Muscle of leg (tissue), 11 donors: ENCODE data around the gene HBG2. TPM values are rescaled to one million over a fixed set of nuclear protein-coding genes. Genes with fewer than 3 reads are reported as not detected.

Experiments
- DNase-seq: peaks from one replicate; pipeline ENCODE4 v3.0.0; 2013
- H3K27ac ChIP-seq: one replicate; pipeline ENCODE4 v1.5.1; 2013; ENCODE audit warnings: mild to moderate bottlenecking, low read length, control low read depth
- H3K27me3 ChIP-seq: one replicate; pipeline ENCODE4 v1.6.1; 2013; ENCODE audit warnings: low read length; ENCODE audit not compliant: control insufficient read depth, insufficient read depth
- H3K36me3 ChIP-seq: one replicate; pipeline ENCODE4 v1.6.1; 2013; ENCODE audit warnings: low read length; ENCODE audit not compliant: control insufficient read depth, insufficient read depth
- H3K4me1 ChIP-seq: one replicate; pipeline ENCODE4 v1.6.1; 2013; ENCODE audit warnings: low read length; ENCODE audit not compliant: control insufficient read depth, insufficient read depth
- H3K4me3 ChIP-seq: one replicate; pipeline ENCODE4 v1.5.1; 2013; ENCODE audit warnings: low read length, control low read depth
- H3K9me3 ChIP-seq: replicated peaks from 2 replicates; pipeline ENCODE4 v1.6.1; 2013; ENCODE audit warnings: low read depth, low read length; ENCODE audit not compliant: control insufficient read depth
- WGBS: methylation state at CpG from one replicate; pipeline ENCODE4 v1.1.5; 2013; ENCODE audit warnings: missing lambda C conversion rate; ENCODE audit not compliant: insufficient coverage; 5-methylcytosine and 5-hydroxymethylcytosine counted together
- polyA plus RNA-seq, 8 donors: library from polyadenylated mRNA; unstranded; fragments of 120-200 nt; gene quantifications; one replicate each; pipeline versions ENCODE4 v1.2.1 to v1.2.3, GENCODE V29; 2013; ENCODE audit warnings: inconsistent platforms in 1 of 8, low replicate concordance in 1 of 8; ENCODE audit not compliant: insufficient read length in 8 of 8, insufficient read depth in 1 of 8
- total RNA-seq: library from RNA; stranded (reverse); fragments of 120-200 nt; gene quantifications from one replicate; pipeline ENCODE4 v1.2.4, GENCODE V29; 2013

HBG2 gene
- total and polyA plus RNA-seq, 9 donors, result 2,843 to 13,943 (median 7,757) TPM

- no peaks in the 10 kb centered on the region for H3K4me1 ChIP-seq
- 90% methylated on average over 6 of the region's 8 CpGs for whole genome bisulfite sequencing
- DNase-seq, result no peak
- H3K9me3 ChIP-seq, result no peaks in the 10 kb centered on the region
- no peak overlapping the region for H3K4me3 ChIP-seq
- H3K36me3 ChIP-seq, result no peaks in the 10 kb centered on the region
- no peak overlapping the region for H3K27ac ChIP-seq
- no peaks in the 10 kb centered on the region for H3K27me3 ChIP-seq
Measured at GRCh38 chr11:5293028-5293427, 38.4 kb upstream of the HBG2 start.

GRCh38 chr11:5291207-5291838 is 36.7 kb upstream of the HBG2 start:
- Histone ChIP-seq H3K4me3 (no peak overlapping the region), H3K4me1 (no peaks in the 10 kb centered on the region), H3K36me3 (no peaks in the 10 kb centered on the region), H3K9me3 (no peaks in the 10 kb centered on the region), H3K27ac (no peak overlapping the region), H3K27me3 (no peaks in the 10 kb centered on the region)
- no peak for DNase-seq
- WGBS, result no CpG with 5 or more reads among the region's 1 CpG

GRCh38 chr11:5290106-5290505 is 35.5 kb upstream of the HBG2 start:
- Histone ChIP-seq H3K27me3 (no peaks in the 10 kb centered on the region), H3K27ac (no peak overlapping the region), H3K4me1 (no peaks in the 10 kb centered on the region), H3K9me3 (no peaks in the 10 kb centered on the region), H3K4me3 (no peak overlapping the region), H3K36me3 (no peaks in the 10 kb centered on the region)
- DNase-seq, result no peak
- no CpG with 5 or more reads among the region's 1 CpG for WGBS

GRCh38 chr11:5289696-5290095 is 35.1 kb upstream of the HBG2 start:
- Histone ChIP-seq H3K36me3 (no peaks in the 10 kb centered on the region), H3K4me3 (no peak overlapping the region), H3K9me3 (no peaks in the 10 kb centered on the region), H3K27me3 (no peaks in the 10 kb centered on the region), H3K4me1 (no peaks in the 10 kb centered on the region), H3K27ac (no peak overlapping the region)
- no peak for DNase-seq

GRCh38 chr11:5288906-5289550 is 34.4 kb upstream of the HBG2 start:
- Histone ChIP-seq H3K36me3 (no peaks in the 10 kb centered on the region), H3K27ac (no peak overlapping the region), H3K27me3 (no peaks in the 10 kb centered on the region), H3K9me3 (no peaks in the 10 kb centered on the region), H3K4me1 (no peaks in the 10 kb centered on the region), H3K4me3 (no peak overlapping the region)
- 69% methylated on average over 5 of the region's 6 CpGs for WGBS
- no peak for DNase-seq

GRCh38 chr11:5288108-5288905 is 33.7 kb upstream of the HBG2 start:
- DNase-seq, result no peak
- Histone ChIP-seq H3K36me3 (no peaks in the 10 kb centered on the region), H3K9me3 (no peaks in the 10 kb centered on the region), H3K4me3 (no peak overlapping the region), H3K27me3 (no peaks in the 10 kb centered on the region), H3K27ac (no peak overlapping the region), H3K4me1 (no peaks in the 10 kb centered on the region)
- WGBS, result 90% methylated on average over 3 of the region's 7 CpGs

- 60% methylated on average over 1 of the region's 3 CpGs for WGBS
- no peak for DNase-seq
- no peaks in the 10 kb centered on the region for H3K36me3 ChIP-seq
Measured at GRCh38 chr11:5286901-5287300, 32.3 kb upstream of the HBG2 start.

GRCh38 chr11:5286351-5286750 is 31.8 kb upstream of the HBG2 start:
- Histone ChIP-seq H3K27me3 (no peaks in the 10 kb centered on the region), H3K36me3 (no peaks in the 10 kb centered on the region), H3K4me3 (no peak overlapping the region), H3K4me1 (no peaks in the 10 kb centered on the region), H3K9me3 (no peaks in the 10 kb centered on the region), H3K27ac (no peak overlapping the region)
- WGBS, result 20% methylated on average over 1 of the region's 1 CpG
- no peak for DNase-seq

More at GRCh38 chr11:5286901-5287300, 32.3 kb upstream of the HBG2 start:
- H3K27me3 ChIP-seq, result no peaks in the 10 kb centered on the region
- no peaks in the 10 kb centered on the region for H3K4me1 ChIP-seq
- H3K27ac ChIP-seq, result no peak overlapping the region
- no peak overlapping the region for H3K4me3 ChIP-seq
- no peaks in the 10 kb centered on the region for H3K9me3 ChIP-seq

- H3K4me3 ChIP-seq, result no peak overlapping the region
- H3K4me1 ChIP-seq, result no peaks in the 10 kb centered on the region
- H3K27me3 ChIP-seq, result no peaks in the 10 kb centered on the region
- H3K36me3 ChIP-seq, result no peaks in the 10 kb centered on the region
- no peak overlapping the region for H3K27ac ChIP-seq
- WGBS, result no CpG with 5 or more reads among the region's 4 CpGs
- no peak for DNase-seq
- no peaks in the 10 kb centered on the region for H3K9me3 ChIP-seq
Measured at GRCh38 chr11:5285703-5286340, 31.2 kb upstream of the HBG2 start.

- Histone ChIP-seq H3K27me3 (no peaks in the 10 kb centered on the region), H3K36me3 (no peaks in the 10 kb centered on the region), H3K4me1 (no peaks in the 10 kb centered on the region), H3K27ac (no peak overlapping the region), H3K4me3 (no peak overlapping the region), H3K9me3 (no peaks in the 10 kb centered on the region)
- DNase-seq, result no peak
- WGBS, result 93% methylated on average over 2 of the region's 2 CpGs
Measured at GRCh38 chr11:5284637-5285036, 30.1 kb upstream of the HBG2 start.
